Activated CD8-positive, alpha-beta T cell treated with anti-CD3 and anti-CD28 coated beads for 36 hours (primary cell): ENCODE data around the gene AUTS2. TPM values are rescaled to one million over a fixed set of nuclear protein-coding genes. Genes with fewer than 3 reads are reported as not detected.

ENCODE experiments used
- ATAC-seq: fragments of 200-7000 bp; cut with Tn5 transposase; one replicate; pipeline ENCODE4 v1.10.0; 2021; ENCODE audit warnings: mild to moderate bottlenecking, moderate library complexity
- CTCF ChIA-PET: fragments of 350-600 bp; sonication (Branson Sonifier 250); formaldehyde crosslinking; loops from one replicate; lab custom pipeline; 2021; ENCODE audit warnings: antibody characterized with exemption; lab: Charles Lee
- POLR2A ChIA-PET: fragments of 350-600 bp; sonication (Branson Sonifier 250); formaldehyde crosslinking; loops from one replicate; lab custom pipeline; 2021; ENCODE audit warnings: antibody characterized with exemption; lab: Charles Lee
- DNase-seq: peaks from one replicate; pipeline ENCODE4 v3.0.0-alpha.2; 2020
- H3K27ac Mint-ChIP-seq: one replicate; pipeline ENCODE4 v1.8.0; 2021; ENCODE audit warnings: mild to moderate bottlenecking, mixed read lengths
- H3K27me3 Mint-ChIP-seq: one replicate; pipeline ENCODE4 v1.8.0; 2021; ENCODE audit warnings: mixed read lengths
- H3K36me3 Mint-ChIP-seq: one replicate; pipeline ENCODE4 v1.8.0; 2021; ENCODE audit warnings: low read depth, mixed read lengths
- H3K4me1 Mint-ChIP-seq: one replicate; pipeline ENCODE4 v1.8.0; 2021; ENCODE audit warnings: low read depth, mixed read lengths
- H3K4me3 Mint-ChIP-seq: one replicate; pipeline ENCODE4 v1.8.0; 2021; ENCODE audit warnings: mild to moderate bottlenecking, moderate library complexity, mixed read lengths
- H3K9me3 Mint-ChIP-seq: one replicate; pipeline ENCODE4 v1.8.0; 2021; ENCODE audit warnings: mixed read lengths
- CTCF ChIP-seq: fragments of 200-600 bp; IDR thresholded peaks from one replicate; pipeline ENCODE4 v1.8.0; 2022; ENCODE audit warnings: antibody characterized with exemption, mild to moderate bottlenecking
- intact Hi-C: fragments of 100-400 bp; cut with micrococcal nuclease; formaldehyde crosslinking; loops from one replicate; pipeline ENCODE4 v1.10.0; 2022
- total RNA-seq, 2 experiments: library from RNA; stranded (reverse); gene quantifications; one replicate each; pipeline ENCODE4 v1.2.3, GENCODE V29; 2021

AUTS2 gene
- total RNA-seq, 2 experiments from 2014 or later, result 3.1 to 3.3 TPM

DNA sequence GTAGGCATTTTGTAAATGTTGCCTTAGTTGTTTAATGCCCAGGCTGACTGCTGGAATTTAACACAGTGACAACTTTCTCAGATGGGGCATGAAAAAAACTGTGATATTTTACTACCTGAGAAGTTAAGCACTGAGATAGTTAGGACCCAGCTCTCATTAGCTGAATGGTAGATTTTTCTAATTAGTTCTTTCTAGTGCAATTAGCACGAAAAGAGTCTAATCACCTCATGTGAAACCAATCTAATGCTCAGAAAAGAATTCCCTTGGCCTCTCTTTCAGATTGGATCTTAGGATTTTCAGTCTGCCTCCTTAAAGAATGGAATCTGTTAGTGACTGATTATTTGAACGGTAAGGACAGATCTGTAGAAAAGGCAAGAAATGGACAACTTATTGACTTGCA lies 743.2 kb downstream of the AUTS2 start:
- ATAC-seq (no peak), DNase-seq (no peak)
- Mint-ChIP-seq H3K36me3 (no peaks in the 10 kb centered on the region), H3K4me3 (no peak overlapping the region), H3K4me1 (no peaks in the 10 kb centered on the region), H3K27me3 (no peaks in the 10 kb centered on the region), H3K9me3 (no peaks in the 10 kb centered on the region), H3K27ac (no peak overlapping the region)
- intact Hi-C loops, result no loop called here
- ChIA-PET CTCF (no interaction called here), POLR2A (no interaction called here)
- TF ChIP-seq CTCF, result no peak

DNA sequence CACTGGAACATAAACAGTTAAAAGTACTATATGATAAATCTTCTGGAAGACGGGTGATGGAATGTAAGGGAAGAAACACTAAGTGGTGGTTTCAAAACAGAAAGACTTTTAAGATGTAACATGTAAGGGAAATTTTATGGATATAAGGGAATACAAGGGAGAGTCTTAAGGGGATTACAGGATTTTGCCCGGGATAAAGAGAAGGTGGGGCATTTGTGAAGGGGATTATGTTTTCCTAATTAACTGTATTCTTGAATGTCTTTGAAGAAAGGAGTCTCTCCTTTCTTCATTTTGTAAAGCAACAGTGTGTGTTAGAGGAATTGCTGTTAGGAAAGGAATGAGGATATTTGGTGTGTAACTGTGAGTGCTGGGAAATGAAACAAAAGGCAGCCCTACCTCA lies 745.2 kb downstream of the AUTS2 start:
- Mint-ChIP-seq H3K4me1 (peaks cover 3% of the 10 kb centered on the region), H3K36me3 (no peaks in the 10 kb centered on the region), H3K27ac (no peak overlapping the region), H3K9me3 (no peaks in the 10 kb centered on the region), H3K4me3 (no peak overlapping the region), H3K27me3 (no peaks in the 10 kb centered on the region)
- CTCF ChIA-PET, result no interaction called here
- TF ChIP-seq CTCF, result no peak
- intact Hi-C loops, result no loop called here
- DNase-seq, result no peak
- ATAC-seq, result no peak
- POLR2A ChIA-PET, result no interaction called here

GRCh38 chr7:70344726-70345125 lies 746.5 kb downstream of the AUTS2 start:
- POLR2A ChIA-PET, result no interaction called here

GRCh38 chr7:70346844-70347462 lies 748.7 kb downstream of the AUTS2 start:
- CTCF ChIA-PET, result no interaction called here
- DNase-seq (no peak), ATAC-seq (no peak)
- H3K27ac Mint-ChIP-seq, result no peak overlapping the region
- TF ChIP-seq CTCF, result no peak
- peaks cover 3% of the 10 kb centered on the region for H3K4me1 Mint-ChIP-seq
- intact Hi-C loops, result no loop called here
- H3K4me3 Mint-ChIP-seq, result no peak overlapping the region
- POLR2A ChIA-PET, result no interaction called here
- H3K9me3 Mint-ChIP-seq, result peaks cover 2% of the 10 kb centered on the region
- H3K27me3 Mint-ChIP-seq, result no peaks in the 10 kb centered on the region
- no peaks in the 10 kb centered on the region for H3K36me3 Mint-ChIP-seq

More at GRCh38 chr7:70344726-70345125, 746.5 kb downstream of the AUTS2 start:
- Mint-ChIP-seq H3K4me1 (peaks cover 3% of the 10 kb centered on the region), H3K36me3 (no peaks in the 10 kb centered on the region), H3K9me3 (no peaks in the 10 kb centered on the region), H3K4me3 (no peak overlapping the region), H3K27me3 (no peaks in the 10 kb centered on the region), H3K27ac (no peak overlapping the region)
- DNase-seq (no peak), ATAC-seq (no peak)
- intact Hi-C loops, result no loop called here
- no peak for TF ChIP-seq CTCF
- CTCF ChIA-PET, result no interaction called here

- intact Hi-C loops, result no loop called here
- POLR2A ChIA-PET, result no interaction called here
- DNase-seq, result no peak
Observed at GRCh38 chr7:70347463-70348254, 749.4 kb downstream of the AUTS2 start.

More at GRCh38 chr7:70347463-70348254, 749.4 kb downstream of the AUTS2 start:
- peaks cover 2% of the 10 kb centered on the region for H3K9me3 Mint-ChIP-seq
- no peak for ATAC-seq
- no peak overlapping the region for H3K4me3 Mint-ChIP-seq
- H3K4me1 Mint-ChIP-seq, result peaks cover 3% of the 10 kb centered on the region
- CTCF ChIA-PET, result no interaction called here
- no peaks in the 10 kb centered on the region for H3K36me3 Mint-ChIP-seq
- TF ChIP-seq CTCF, result no peak
- no peak overlapping the region for H3K27ac Mint-ChIP-seq
- no peaks in the 10 kb centered on the region for H3K27me3 Mint-ChIP-seq
